Left renal cortex interstitium (tissue), 4 donors: ENCODE results near the gene SMYD3. TPM values are rescaled to one million over a fixed set of nuclear protein-coding genes. Genes with fewer than 3 reads are reported as not detected.

ENCODE experiments used
- DNase-seq, 4 donors: peaks; one replicate each; pipeline ENCODE4 v3.0.0-alpha.2; 2013; ENCODE audit warnings: low read depth in 4 of 4, low spot score in 2 of 4, missing footprints in 1 of 4
- polyA plus RNA-seq, 4 donors: library from polyadenylated mRNA; unstranded; fragments of 120-200 nt; gene quantifications; one replicate each; pipeline ENCODE4 v1.2.1, GENCODE V29; 2013; ENCODE audit not compliant: insufficient read length in 4 of 4

Gene SMYD3
- polyA plus RNA-seq, 4 donors, result 23.8 to 31.7 (median 27.7) TPM

GRCh38 chr1:246476771-246477170 is 30.3 kb downstream of the SMYD3 start:
- DNase-seq, result no peak

DNA sequence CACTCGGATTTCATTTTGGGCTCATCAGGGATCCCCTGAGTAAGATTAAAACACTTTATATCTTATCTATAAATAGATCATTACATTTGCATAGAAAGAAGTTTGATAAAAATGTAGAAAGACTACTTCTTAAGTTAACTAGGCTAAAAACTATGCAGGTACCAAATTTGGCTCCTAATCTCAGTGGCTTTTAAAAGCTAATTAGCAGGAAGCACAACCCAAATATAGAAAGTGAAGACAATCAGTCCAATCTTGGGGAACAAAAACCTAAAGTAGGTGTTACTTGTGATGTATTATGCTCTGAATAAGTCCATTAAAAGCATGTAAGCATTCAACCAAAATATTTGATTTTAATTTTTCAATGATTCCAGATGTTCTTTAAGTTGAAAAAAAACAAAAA is 35.4 kb downstream of the SMYD3 start:
- DNase-seq, result no peak

DNA sequence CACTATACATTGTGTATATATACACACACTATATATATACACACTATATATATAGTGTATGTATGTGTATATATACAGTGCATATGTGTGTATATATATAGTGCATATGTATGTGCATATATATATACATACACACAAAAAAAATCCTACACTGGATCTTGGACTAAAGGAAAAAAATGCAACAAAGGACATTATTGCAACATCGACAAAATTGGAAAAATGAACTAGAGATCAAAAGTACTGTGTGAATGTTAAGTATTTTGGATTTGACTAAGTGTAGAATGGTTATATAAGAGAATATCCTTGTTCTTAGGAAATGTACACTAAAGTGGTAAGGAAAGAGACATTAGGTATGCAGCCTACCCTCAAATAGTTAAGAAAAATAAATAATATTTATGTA is 36.5 kb downstream of the SMYD3 start:
- no peak for DNase-seq

DNA sequence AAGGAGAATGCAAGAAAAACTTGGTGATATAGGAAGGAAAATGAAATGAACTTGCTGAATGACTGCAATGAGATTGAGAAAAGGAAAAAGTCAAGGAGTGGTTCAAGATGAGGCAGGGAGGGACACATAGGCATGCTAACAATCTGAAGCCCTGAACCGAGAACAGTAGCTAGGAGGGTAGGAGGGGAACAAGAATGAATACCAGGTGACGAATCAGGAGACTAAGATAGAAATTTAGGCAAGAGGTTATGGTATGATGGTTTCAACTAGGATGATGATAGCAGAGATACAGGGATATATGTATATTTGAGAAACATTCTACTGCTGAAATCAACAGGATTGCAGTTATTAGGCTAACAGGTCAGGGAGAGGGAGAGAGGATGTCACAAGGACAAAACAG is 44.1 kb downstream of the SMYD3 start:
- no peak for DNase-seq

DNA sequence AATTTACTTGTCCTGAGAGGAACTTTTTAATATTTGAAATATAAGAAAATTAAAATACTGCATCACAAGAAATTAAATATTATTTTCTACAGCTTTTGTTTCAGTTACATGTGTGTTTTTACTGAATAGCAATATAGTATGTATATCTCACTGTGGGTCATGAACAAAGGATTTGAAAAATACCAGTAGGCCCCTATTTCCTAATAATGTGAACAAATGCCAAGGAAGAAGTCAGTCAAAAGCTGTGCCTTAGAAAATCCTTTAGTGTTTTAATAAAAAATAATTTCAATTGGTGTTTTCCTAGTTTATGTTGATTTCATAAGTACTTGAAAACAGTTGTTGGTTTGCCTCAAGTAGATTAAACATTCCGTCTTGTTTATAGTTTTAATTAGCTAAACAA is 46.7 kb downstream of the SMYD3 start:
- no peak for DNase-seq

- no peak for DNase-seq
Measured at GRCh38 chr1:246459221-246459620, 47.9 kb downstream of the SMYD3 start.

DNA sequence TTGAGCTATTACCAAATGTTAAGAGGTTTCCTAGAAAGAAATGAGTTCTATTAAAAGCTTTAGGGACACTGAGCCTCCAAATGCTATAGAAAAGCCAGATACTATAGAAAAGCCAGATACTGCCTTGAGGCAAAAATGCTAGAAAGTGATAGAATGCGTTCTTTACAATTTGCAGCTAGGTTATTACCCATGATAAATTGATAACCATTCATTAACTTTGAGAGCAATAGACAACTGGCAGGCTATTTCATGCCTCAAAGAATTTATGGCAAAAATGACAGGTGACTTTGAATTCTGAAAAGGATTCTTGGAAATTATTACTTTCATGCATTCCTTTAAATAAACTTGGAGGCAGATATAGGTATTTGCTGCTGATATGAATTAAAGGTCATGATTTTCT is 51.6 kb downstream of the SMYD3 start:
- DNase-seq, result no peak

GRCh38 chr1:246454655-246455054 is 52.4 kb downstream of the SMYD3 start:
- no peak for DNase-seq

DNA sequence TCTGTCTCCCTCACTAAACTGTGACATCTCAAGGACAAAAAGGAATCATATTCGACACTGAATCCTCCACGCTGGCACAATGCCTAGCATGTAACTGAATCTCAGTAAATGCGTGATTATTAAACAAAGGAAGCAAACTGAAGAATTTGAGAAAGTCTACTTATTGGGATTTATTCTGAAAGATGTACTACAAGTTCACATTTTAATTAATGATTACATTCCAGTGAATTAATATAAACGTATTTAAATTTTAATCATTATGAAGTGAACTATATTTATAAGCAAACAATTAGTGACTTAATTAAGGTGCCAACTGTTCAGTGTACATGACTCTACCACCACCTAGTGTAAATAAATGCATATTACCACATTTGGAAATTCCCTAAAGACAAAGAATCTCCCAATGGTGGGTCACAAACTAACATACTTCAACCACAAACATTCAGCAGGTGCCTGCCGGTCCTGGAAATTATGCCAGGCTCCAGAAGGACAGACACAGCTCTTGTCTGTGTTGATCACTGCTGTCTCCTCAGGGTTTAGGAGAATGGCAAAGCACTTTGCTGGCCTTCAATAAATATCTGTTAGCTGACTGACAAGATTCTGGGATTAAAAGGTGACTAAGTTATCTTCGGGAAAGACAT is 56.3 kb downstream of the SMYD3 start:
- peak in 2 of 4 donors; percentile 24 to 30 for DNase-seq

- no peak for DNase-seq
Measured at GRCh38 chr1:246448373-246448772, 58.7 kb downstream of the SMYD3 start.

GRCh38 chr1:246447501-246447900 is 59.6 kb downstream of the SMYD3 start:
- DNase-seq, result no peak

GRCh38 chr1:246445503-246445902 is 61.6 kb downstream of the SMYD3 start:
- DNase-seq, result no peak

DNA sequence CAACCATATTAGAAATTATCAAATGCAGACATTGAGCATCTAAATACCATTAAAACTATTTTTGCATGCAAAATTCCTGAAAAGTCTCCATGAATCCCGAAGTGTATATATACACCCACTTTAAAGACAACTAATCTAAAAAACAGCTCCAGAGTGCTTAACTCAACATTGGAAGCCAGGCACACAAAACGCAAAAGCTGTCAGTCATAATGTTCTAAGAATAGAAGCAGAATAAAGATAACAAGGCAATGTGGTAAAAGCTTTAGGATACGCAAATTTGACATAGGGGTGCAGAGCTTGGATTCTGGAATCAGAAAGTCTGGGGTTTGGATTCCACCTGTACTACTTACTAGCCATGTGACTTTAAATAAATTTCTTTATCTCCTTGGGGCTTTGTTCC is 62.5 kb downstream of the SMYD3 start:
- DNase-seq, result no peak

DNA sequence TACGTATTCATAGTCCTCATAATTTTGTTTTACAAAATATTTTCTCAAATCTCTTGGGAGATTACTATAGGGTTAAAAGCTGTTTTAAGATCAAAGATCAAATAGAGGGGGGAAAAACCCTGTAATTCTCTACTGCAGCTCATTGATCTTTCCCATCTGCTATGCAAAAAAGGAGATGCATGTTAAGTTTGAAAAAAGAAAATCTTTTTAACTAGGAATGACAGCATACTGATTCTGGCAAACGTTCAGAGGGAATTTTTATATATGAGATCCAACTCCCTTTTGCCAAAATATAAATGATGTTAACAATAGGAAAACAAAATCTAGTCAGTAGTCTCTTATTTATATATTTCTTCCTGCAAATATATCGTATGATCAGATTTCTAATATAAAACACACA is 69.1 kb downstream of the SMYD3 start:
- DNase-seq, result peak in 2 of 4 donors; percentile 33 to 39

DNA sequence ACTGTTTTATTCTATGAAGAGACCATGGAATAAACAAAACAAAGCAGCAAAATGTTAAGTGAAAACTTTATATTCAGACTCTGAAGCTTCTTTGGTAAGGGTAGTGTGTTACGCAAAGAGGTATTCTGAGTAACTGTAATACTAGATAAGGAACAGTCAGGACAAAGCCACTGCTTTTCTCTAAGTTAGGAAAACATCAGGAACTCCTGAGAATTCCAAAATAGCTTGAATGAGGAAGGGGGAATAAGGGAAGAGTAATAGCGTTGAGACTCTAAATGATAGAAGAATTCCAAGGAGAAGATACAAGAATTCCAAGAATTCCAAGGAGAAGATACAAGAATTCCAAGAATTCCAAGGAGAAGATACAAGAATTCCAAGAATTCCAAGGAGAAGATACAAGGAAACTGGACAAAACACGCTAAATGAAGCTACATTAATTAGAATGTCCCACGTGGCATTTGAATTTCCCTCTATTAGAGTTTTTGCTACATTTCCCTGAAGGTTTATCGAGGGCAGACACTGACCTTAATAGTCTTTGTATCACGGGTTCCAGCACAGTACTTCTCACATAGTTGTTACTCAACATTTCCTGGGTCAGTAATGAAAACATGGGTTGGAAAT is 71.5 kb downstream of the SMYD3 start:
- DNase-seq, result no peak

GRCh38 chr1:246434335-246434734 is 72.7 kb downstream of the SMYD3 start:
- no peak for DNase-seq

DNA sequence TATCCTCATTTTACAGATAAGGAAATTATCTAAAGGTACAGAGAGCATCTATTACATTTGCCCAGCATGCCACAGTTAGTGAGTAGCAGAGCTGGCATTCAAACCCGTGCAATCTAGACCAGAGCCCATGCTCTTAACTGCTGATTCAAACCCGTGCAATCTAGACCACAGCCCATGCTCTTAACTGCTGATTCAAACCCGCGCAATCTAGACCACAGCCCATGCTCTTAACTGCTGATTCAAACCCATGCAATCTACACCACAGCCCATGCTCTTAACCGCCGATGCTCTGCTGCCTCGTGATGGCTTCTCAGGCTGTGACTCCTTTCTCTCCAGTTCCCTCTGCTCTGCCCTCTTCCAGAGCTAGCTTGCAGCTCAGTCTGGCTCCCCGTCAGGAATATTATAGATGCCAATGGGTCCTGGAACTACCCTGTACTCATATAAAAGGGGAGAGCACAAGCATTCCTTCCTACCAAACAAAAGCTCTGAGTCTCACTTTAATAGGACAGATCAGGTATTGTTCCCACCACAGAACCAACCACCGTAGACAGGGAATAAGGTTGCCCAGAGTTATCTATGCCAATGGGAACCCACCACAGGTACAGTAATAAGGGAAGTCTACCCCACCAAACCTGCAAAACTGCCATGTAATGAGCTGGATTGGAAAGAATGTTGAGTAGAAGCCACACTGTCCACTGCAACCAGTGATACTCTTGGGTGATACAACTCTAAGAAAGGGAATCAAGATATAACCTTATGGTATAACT is 78.4 kb downstream of the SMYD3 start:
- no peak for DNase-seq

DNA sequence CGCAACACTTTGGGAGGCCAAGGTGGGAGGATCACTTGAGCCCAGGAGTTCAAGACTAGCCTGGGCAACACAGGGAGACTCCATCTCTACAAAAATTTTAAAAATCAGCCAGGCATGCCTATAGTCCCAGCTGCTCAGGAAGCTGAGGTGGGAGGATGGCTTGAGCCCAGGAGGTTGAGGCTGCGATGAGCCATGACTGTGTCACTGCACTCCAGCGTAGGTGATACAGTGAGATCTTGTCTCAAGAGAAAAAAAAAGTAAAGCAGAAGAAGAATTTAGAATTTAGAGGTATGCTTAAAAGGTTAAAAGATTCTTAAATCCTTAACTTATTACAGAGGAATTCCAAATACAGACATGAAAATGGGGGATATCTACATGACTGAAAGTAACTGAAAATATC is 79.5 kb downstream of the SMYD3 start:
- no peak for DNase-seq

DNA sequence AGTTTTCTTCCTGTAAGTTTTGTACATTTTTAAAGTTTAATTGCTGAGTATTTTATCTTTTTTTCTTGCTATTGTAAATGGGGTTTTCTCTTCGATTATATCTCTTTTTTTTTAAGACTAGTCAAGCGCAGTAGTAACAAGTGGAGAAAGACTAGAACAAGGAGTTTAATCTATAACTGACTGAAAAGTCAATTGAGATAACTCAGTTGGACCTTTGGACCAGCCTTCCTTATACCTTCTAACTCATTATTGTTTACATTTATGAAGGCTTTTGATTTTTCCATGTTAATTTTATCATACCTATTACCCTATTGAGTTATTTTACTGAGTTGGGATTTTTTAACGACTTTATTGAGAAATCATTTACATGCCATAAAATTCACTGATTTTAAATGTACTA is 81.2 kb downstream of the SMYD3 start:
- DNase-seq, result no peak

GRCh38 chr1:246425139-246425794 is 81.8 kb downstream of the SMYD3 start:
- DNase-seq, result no peak

DNA sequence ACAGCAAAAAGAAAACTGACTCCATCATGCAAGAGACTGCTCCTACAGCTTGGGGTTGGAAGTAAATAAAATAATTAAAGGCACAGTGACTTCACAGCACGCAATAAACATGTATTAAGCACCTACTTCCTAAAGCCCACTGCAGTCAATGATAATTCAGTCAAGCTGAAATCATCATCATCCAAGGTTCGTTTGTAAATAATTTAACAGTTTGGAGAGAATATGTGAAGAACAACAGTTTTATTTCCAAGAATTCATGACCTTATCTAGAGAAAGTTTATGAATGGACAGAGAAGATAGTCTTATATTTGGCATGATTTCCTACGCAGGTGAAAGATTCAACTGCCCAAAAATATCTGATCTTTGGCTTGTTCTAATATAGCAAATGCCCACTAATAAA is 86.8 kb downstream of the SMYD3 start:
- no peak for DNase-seq
